IPS-18c (cell line): ENCODE data around the gene PRKAR1A.
"Not testable (repeated sequence)": the region's sequence is repeated elsewhere in the genome, so short reads cannot be mapped to it uniquely, and the experiment has no call there.

Source experiments
- H3K4me3 ChIP-seq: 2 replicates; pipeline ENCODE4 v1.7.0; 2013; ENCODE audit warnings: low read depth, mild to moderate bottlenecking, low read length, moderate library complexity; ENCODE audit not compliant: insufficient read depth
- H3K9me3 ChIP-seq: one replicate; pipeline ENCODE4 v1.6.1; 2013; ENCODE audit warnings: mild to moderate bottlenecking, low read length, moderate library complexity; ENCODE audit not compliant: control insufficient read depth, insufficient read depth

Gene PRKAR1A

DNA sequence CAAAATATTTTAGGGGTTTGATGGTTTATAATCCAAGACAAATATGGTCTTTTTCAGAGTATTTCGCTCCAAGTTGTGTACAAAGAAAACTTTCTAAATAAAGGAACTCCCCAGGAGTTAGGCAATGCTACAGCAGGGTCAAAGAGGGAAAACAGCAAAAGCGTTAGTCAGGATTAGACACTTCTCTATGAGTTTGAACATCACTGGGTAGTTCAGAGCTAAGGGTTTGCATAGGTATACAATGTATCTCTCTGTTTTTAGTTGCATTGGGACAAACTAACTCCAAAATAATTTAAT lies 54.2 kb downstream of the PRKAR1A start:
- Histone ChIP-seq H3K9me3 (no peaks in the 10 kb centered on the region), H3K4me3 (no peak overlapping the region)

DNA sequence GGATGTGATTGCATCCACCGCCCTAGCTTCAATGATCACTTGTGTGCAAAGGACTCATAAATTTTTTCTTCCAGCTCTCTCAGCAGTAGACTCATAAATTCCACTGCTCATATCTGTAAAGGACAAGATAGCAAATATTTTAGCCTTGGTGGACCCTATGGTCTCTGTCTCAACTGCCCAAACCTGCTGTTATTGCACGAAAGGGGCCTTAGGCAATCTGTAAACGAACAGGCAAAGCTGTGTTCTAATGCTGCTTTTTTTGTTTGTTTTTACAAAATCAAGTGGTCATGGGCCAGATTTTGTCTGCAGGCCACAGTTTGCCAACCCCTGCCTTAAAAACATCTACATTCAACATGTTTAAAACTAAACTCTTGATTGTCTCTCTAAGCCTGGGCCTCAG lies 54.8 kb downstream of the PRKAR1A start:
- H3K9me3 ChIP-seq: no peaks in the 10 kb centered on the region
- H3K4me3 ChIP-seq: no peak overlapping the region

DNA sequence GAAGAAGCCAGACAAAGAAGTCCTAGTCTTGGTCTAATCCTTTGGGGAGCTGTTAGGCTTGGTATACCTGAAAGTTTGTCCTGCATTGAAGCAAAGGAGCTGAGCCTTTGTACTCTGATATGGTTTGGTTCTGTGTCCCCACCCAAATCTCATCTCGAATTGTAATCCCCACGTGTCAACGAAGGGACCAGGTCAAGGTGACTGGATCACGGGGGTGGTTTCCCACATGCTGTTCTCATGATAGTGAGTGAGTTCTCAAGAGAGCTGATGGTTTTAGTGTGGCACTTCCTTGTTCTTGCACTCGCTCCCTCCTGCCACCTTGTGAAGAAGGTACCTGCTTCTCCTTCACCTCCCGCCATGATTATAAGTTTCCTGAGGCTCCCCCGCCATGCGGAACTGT lies 55.4 kb downstream of the PRKAR1A start:
- Histone ChIP-seq H3K4me3 (no peak overlapping the region), H3K9me3 (no peaks in the 10 kb centered on the region)

DNA sequence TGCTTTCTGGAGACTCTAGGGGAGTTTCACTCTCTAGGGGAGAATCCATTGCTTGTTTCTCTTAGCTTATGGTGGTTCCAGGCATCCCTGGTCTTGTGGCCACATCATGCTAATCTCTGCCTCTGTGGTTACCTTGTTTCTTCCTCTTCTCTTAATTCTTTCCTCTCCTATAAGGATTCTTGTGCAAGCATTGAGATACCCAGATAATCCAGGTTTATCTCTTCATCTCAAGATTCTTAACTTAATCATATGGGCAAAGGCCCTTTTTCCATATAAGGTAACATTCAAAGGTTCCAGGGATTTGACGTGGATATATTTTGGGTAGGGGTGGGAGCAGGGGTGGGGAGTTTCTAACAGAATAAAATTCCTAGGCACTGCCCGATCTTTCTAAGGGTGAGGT lies 56.4 kb downstream of the PRKAR1A start:
- no peak overlapping the region for H3K4me3 ChIP-seq
- H3K9me3 ChIP-seq: no peaks in the 10 kb centered on the region

DNA sequence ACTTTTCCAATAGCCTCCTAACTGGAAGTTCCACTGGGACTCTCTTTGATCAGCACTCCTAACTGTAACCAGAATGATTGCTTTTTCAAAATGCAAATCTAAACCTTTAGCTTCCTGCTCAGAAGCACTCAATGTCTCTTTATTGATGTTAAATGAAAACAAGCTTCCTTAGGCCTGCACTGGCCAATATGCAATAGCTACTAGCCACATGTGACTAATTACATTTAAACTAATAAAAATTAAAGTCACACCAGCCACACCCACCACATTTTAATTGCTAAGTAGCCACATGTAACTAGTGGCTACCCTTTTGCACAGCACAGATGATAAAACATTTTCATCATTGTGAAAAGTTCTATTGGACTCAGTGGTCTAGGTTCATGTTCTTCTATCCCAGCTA lies 57.1 kb downstream of the PRKAR1A start:
- no peak overlapping the region for H3K4me3 ChIP-seq

DNA sequence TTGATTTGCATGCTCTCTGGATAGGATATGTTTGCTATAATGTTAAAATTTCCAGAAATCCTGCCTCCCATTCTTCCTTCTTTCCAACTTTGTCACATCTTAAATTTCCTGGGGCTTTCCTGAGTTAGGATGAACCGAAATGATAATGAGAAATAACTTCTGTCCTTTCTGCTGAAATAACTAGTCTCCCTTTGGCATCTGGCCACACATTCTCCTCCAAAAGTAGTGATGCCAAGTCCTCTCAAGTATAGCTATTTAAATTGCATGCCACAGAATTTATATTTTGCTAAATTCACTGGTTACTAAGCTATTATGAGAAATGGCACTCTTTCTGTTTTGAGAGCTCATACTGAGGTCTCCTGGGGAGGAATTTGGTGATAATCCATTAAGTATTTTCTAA lies 58.3 kb downstream of the PRKAR1A start:
- Histone ChIP-seq H3K9me3 (no peaks in the 10 kb centered on the region), H3K4me3 (no peak overlapping the region)

More for the DNA sequence above, 57.1 kb downstream of the PRKAR1A start:
- H3K9me3 ChIP-seq: no peaks in the 10 kb centered on the region

DNA sequence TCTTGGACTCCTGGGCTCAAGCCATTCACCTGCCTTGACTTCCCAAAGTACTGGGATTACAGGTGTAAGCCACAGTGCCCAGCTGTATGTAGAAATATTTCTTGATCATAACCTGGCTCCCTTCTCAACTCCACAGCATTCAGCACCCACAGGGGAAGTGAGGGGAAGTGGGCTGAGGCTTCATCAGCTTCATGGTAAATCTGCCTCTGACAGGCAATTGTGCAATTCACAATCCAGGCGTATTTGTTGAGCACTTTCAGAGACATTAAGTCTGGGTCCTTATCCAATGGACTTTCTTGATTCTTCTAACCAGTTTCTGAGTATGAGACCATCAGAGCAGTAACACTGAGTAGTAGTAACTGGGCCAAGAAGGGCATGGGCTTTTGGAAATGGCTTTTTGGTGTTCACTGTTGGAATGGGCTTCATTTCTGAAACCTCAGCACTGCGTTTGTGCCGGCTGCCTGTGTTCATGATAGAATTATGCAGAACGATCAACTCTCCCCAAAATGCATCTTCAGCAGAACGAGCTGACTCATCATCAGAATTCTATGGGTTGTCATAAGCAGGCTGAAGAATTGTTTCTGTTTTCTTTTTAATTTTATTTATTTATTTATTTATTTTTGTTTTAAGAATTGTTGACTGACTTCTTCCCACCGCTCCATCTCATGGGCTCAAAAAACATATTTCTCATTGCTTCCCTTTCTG lies 60.1 kb downstream of the PRKAR1A start:
- H3K4me3 ChIP-seq: no peak overlapping the region
- peaks cover 2% of the 10 kb centered on the region for H3K9me3 ChIP-seq

DNA sequence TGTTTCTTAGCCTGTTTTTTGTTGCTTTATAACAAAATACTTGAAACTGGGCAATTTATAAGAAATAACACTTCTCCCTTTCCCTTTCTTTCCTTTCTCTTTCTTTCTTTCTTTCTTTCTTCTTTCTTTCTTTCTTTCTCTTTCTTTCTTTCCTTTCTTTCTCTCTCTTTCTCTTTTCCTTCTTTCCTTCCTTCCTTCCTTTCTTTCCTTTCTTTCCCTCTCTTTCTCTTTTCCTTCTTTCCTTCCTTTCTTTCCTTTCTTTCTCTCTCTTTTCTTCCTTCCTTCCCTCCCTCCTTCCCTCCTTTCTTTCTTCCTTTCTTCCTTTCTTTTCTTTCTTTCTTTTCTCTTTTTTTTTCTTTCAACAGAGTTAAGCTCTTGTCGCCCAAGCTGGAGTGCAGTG lies 61.1 kb downstream of the PRKAR1A start:
- H3K4me3 ChIP-seq: no peak overlapping the region

DNA sequence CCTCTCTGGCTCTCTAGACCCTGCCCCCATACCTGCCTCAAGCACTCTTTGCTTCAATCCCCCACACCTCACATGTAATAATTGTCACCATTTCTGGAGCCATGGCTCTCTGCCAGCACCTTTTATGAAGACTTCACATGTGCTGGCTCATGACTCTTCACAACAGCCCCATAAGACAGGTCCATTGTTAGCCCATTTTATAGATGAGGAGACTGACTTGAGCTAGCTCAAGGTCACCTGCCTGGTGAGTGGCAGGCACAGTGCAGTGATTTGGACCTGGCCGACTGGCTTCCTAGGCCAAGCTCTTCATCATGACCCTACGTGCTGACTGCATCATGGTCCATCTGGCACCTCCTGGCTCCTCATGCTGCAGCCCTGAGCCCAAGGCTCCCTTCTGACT lies 63.9 kb downstream of the PRKAR1A start:
- no peak overlapping the region for H3K4me3 ChIP-seq
- H3K9me3 ChIP-seq: peaks cover 2% of the 10 kb centered on the region

More for the DNA sequence above, 61.1 kb downstream of the PRKAR1A start:
- peaks cover 2% of the 10 kb centered on the region for H3K9me3 ChIP-seq

DNA sequence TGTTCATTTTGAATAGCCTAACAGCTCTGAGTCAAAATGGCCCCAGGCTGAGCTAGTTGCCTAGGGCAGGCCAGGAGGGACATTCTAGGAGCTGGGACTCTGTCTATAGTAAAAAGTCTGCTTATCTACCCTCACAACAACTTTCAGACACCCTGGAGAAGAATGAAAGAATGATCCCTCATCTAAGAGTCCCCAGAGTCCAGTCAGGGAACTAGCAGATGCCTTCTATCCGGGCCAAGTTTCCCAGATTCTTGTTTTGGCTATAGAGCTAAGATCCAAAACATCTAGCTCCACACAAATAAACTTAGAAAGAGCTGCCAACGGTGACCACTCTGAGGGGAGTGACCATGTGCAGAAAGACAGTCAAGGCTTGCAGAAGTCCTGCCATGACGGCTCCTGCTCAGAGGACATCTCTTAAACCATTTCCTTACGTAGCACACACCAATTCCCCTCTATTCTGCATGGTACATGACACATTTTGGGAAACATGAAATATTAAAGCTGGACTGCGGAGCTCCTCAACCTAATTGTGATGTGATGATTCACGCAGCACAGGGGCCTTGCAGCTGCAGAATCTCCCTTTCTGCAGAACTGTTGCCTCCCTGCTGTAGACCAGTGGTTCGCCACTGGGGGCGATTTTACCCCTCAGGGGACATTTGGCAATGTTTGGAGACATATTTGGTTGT lies 64.7 kb downstream of the PRKAR1A start:
- H3K9me3 ChIP-seq: peaks cover 2% of the 10 kb centered on the region
- no peak overlapping the region for H3K4me3 ChIP-seq

DNA sequence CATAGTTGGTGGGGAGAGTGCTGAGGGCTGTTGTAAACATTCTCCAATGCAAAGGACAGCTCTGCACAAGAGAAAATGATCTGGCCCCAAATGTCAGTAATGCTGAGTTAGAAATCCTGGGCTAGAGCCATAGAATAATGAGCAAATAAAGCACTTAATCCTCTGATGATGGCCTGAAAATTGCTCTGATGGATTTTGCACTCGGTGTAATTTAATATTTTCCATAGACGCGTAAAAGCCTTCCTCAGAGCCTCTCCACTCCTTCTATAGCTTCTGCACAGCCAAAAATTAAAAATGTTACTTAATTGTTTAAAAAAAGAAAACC lies 65.2 kb downstream of the PRKAR1A start:
- Histone ChIP-seq H3K4me3 (no peak overlapping the region), H3K9me3 (peaks cover 2% of the 10 kb centered on the region)

DNA sequence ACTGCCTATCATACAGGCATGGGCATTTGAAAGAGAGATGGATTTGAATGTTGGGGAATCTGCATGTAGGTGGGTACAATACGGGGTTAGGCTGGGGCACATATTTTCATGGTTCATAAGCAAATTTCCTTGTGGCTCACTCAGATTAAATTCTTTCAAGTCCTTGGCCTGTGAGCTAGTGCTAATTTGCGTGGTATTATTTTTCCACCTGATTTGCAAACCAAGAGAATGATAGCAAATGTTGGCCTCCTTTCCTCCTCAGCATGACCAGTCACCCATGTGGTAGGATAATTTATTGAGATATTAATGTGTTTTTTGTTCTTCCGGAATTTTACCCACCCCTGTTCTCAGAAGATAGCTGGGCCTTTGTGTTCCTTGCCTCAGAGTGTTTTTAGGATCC lies 66.0 kb downstream of the PRKAR1A start:
- Histone ChIP-seq H3K9me3 (peaks cover 2% of the 10 kb centered on the region), H3K4me3 (no peak overlapping the region)

DNA sequence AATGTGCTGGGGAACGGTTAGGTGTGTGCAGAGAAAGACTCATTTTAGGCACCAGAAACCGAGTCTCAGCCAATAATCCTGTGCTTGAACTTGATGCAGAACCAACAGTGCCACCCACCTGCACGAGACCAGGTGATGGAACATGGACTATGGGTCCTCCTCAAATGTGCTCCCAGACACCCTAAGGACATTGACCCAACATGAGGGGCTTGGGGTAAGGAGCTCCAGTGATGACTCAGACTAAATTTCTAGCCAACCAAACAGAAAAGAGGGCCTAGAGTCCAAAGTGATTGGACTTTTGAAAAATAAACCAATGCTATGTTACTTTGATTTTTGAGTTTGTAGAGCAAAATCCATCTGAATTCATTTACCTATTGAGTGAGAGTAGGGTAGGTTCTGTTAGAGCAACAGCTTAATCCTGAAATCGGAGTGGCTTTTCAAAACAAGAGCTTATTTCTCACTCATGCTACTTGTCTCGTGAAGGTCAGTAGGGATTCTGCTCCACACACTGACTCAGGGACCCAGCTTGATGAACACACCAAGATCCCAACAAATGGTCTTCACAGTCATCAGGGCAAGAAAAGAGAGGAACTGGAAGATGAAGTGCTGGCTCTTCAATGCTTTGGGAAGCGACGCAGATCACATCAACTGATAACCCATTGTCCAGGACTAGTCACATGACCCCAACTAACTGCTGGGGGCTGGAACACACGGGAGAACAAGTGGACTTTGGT lies 67.1 kb downstream of the PRKAR1A start:
- Histone ChIP-seq H3K9me3 (peaks cover 2% of the 10 kb centered on the region), H3K4me3 (no peak overlapping the region)

DNA sequence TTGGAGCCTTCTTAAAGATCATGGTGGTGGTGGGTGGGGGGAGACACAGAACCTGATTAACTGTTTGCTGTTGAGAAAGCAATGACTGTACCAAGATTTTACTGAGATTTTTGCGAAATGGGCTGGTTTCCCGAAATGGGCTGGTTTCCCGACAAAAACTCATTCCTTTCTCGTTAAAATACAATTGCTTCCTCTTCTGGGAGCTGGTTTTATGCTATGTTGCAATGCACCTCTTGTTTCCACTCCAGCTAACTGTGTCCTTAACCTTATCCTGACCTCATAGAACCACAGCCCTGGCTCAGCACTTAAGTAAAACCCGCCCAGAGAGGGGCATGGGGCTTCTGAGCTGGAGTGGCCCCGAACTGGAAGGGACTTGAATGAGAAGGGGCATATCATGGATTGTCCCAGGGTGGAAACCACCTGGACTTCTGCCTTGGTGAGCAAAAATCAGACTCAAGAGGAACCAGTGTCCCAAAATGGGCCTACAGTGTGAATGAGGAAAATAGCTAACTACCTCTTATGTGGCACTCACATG lies 68.1 kb downstream of the PRKAR1A start:
- Histone ChIP-seq H3K4me3 (no peak overlapping the region), H3K9me3 (peaks cover 2% of the 10 kb centered on the region)

DNA sequence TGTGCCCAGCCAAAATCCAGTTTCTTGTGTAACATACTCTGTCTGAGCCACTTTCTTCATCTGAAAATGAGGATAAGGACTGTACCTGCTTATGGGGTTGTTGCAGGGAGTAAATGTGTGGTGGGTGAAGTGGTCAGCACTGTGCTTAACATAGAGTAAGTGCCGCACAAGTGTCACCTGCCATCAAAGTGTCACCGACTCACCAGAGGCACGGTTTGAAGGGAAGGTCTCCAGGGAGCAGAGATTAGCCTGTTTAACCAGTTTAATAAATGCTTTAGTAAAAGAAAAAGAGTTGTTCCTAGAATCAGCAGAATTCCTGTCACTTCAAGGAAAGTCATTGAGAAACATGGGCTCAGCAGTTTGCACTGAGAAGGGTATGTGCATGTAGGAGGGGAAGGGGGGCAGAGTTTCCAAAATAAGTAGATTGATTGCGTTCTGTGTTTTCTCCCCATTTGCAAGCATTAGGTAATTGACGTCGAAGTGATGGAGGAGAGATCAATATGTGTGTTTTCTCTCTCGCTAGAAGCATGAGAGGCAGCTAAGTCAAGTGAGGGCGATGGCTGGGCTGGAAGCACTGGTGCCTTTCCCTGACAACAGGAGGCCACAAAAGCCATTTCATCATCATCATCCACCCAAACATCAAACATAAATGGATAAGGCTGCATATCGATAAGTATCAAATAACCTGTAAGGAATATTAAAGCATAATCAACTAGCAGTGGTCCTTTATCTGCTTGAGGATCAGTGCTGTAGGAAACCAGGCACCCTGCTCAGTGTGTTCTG lies 69.8 kb downstream of the PRKAR1A start:
- H3K4me3 ChIP-seq: no peak overlapping the region
- peaks cover 5% of the 10 kb centered on the region for H3K9me3 ChIP-seq

DNA sequence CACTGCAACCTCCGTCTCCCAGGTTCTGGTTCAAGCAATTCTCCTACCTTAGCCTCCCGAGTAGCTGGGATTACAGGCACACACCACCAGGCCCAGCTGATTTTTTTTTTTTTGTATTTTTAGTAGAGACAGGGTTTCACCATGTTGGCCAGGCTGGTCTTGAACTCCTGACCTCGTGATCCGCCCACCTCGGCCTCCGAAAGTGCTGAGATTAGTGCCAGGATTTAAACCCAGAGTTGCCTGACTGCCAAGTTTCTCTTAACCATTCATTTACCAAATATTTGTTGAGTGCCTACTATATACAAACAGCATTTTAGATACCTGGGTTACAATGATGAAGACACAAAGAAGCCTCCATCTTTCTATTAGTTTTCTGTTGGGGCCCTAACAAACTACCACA lies 70.6 kb downstream of the PRKAR1A start:
- not testable (repeated sequence) for H3K9me3 ChIP-seq, H3K4me3 ChIP-seq

DNA sequence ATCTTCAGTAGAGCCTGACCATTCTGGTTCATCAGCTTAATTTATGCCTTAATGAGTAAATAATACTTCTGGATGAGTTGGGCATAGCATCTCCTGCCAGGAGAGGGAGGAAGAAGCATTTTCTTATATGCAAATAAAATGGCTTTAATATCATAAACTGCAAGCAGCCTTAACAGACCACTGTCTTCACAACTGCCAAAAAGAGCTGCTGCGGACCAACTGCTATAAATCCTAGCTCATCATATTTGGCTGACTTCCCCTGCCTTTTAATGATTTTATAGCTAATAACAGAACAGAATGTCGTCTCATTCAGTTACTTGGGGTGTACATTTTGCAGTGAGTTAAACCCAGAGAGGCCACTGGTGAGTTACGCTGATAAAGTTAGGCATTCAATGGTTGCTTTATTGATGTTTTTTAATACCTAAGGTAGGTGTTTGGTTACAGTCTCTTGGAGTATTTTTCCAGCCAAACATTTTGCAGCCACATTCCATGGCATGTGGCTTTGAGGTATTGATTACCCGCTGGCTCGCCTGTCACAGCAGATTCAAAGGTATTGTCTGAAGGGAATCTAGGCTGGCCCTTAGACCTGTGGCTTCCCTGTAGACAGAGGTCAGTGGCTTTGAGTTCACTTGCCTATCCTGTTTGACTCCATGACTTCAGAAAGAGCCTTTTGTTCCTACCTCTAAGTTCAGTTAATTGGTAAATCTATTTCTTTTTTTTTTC lies 72.5 kb downstream of the PRKAR1A start:
- H3K4me3 ChIP-seq: no peak overlapping the region
- peaks cover 4% of the 10 kb centered on the region for H3K9me3 ChIP-seq
